ENCODE data around the gene CLDN5.

Gene CLDN5

GRCh38 chr22:19478901-19479354, 45.3 kb downstream of the CLDN5 start, which contains the start of gene UFD1:
Gene UFD1 (minus strand): TSS chr22:19479193. CDS start chr22:19479085, 108 bp downstream.
- FAIRE-seq = no peak

- FAIRE-seq = no peak
These were observed 45.9 kb downstream of the CLDN5 start for GRCh38 chr22:19478045-19478900.

- no peak for FAIRE-seq
These were observed 46.7 kb downstream of the CLDN5 start for GRCh38 chr22:19477321-19478044.

- FAIRE-seq = no peak
These were observed 48.2 kb downstream of the CLDN5 start for GRCh38 chr22:19476023-19476422.

GRCh38 chr22:19473578-19473977, 50.6 kb downstream of the CLDN5 start:
- FAIRE-seq = no peak

Data from endometrium (tissue), 2 donors.